NT2/D1 (cell line): ENCODE results near the gene PARD3.

Experiments used
- DNase-seq: peaks from one replicate; pipeline ENCODE4 v3.0.0-alpha.2; 2011; ENCODE audit warnings: low read depth, low spot score
- H3K27me3 ChIP-seq: 2 replicates; pipeline ENCODE4 v1.6.0; 2011; ENCODE audit warnings: mild to moderate bottlenecking; ENCODE audit not compliant: insufficient read length, insufficient read depth
- H3K36me3 ChIP-seq: 2 replicates; pipeline ENCODE4 v1.6.1; 2011; ENCODE audit warnings: mild to moderate bottlenecking, low read length, mixed read lengths; ENCODE audit not compliant: insufficient read depth, insufficient read length
- H3K4me1 ChIP-seq: 2 replicates; pipeline ENCODE4 v1.5.1; 2011; ENCODE audit not compliant: insufficient read depth, insufficient read length
- H3K4me3 ChIP-seq: 2 replicates; pipeline ENCODE4 v1.5.1; 2011; ENCODE audit warnings: low read depth; ENCODE audit not compliant: insufficient read length
- H3K9ac ChIP-seq: 2 replicates; pipeline ENCODE4 v1.6.0; 2011; ENCODE audit warnings: low read depth; ENCODE audit not compliant: insufficient read length
- H3K9me3 ChIP-seq: 2 replicates; pipeline ENCODE4 v1.5.1; 2011; ENCODE audit warnings: mild to moderate bottlenecking, low read length; ENCODE audit not compliant: insufficient read depth
- SUZ12 ChIP-seq: IDR thresholded peaks from 2 replicates; pipeline ENCODE4 v1.6.1; 2011; ENCODE audit not compliant: insufficient read length, insufficient read depth; ENCODE audit errors: extremely low read depth
- YY1 ChIP-seq: IDR thresholded peaks from 2 replicates; pipeline ENCODE4 v1.6.1; 2011; ENCODE audit not compliant: insufficient read length, insufficient read depth
- ZNF274 ChIP-seq: IDR thresholded peaks from 2 replicates; pipeline ENCODE4 v1.6.1; 2011; ENCODE audit warnings: mild to moderate bottlenecking, low read depth, low read length

Gene PARD3

DNA sequence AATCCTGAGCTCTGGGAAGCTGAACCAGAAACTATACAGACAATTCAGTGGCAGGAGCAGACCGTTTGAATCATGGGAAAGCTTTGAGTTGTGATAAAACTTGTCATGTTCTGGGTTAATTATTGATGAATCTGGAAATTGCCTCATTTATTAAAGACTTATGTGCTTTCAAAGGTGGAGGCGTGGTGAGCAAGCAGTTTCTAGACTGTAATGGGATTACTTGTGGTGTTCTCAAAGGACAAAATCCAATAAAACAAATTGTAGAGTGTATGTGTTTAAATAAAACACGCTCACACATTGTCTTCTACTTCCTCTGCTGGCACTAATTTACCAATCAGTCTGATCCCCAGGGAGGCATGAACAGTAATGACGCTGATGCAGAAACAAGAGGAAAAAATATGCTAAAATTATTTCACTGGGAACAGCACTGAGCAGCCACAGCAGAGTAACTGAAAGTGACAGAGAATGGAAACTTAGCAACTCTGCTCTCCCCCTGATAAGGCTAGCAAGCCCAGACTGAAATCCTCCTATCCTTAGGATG lies 25.1 kb downstream of the PARD3 start:
- Histone ChIP-seq H3K36me3 (no peaks in the 10 kb centered on the region), H3K27me3 (no peaks in the 10 kb centered on the region), H3K4me1 (no peaks in the 10 kb centered on the region), H3K4me3 (no peak overlapping the region), H3K9ac (no peak overlapping the region), H3K9me3 (no peaks in the 10 kb centered on the region)
- no peak for DNase-seq
- TF ChIP-seq YY1 (no peak), ZNF274 (no peak), SUZ12 (no peak)

DNA sequence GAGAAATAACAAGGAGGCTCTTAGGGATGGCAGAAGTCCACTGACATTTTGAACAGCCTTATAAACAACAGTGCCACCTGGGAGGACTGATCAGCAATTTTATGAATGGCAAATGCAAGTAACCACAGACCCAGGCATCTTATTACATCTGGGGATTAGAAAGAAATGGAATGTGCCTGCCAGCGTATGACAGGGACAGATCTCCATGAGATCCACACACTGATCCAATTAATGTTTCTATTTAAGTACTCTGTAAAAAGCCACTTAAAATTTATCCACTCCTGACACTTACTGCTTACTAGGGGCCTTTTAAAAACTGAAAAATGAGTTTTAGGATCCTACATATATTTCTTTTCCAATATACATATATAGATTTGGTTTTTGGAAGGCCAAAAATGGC lies 28.6 kb downstream of the PARD3 start:
- H3K9ac ChIP-seq, result no peak overlapping the region
- H3K27me3 ChIP-seq, result no peaks in the 10 kb centered on the region
- H3K36me3 ChIP-seq, result no peaks in the 10 kb centered on the region
- H3K4me3 ChIP-seq, result no peak overlapping the region
- no peaks in the 10 kb centered on the region for H3K9me3 ChIP-seq
- no peaks in the 10 kb centered on the region for H3K4me1 ChIP-seq
- DNase-seq, result no peak
- no peak for TF ChIP-seq ZNF274
- no peak for TF ChIP-seq SUZ12
- TF ChIP-seq YY1, result no peak

DNA sequence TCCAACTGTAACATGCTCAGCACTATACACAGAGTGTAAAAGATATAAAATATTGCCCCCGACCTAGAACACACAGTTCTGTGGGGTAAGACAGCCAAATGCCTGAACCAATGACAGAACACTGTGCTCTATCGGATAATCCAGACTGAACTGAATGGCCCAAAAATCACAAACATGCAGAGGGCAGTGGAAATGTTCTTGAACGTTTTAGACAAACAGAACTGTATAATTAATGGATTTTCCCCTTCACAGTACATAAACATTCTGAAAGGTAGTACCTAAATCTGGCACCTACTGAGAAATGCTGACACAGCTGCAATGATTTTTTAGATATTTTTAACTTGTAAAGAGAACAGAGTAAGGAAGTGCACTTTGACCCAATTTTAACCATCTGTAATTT lies 33.4 kb downstream of the PARD3 start:
- Histone ChIP-seq H3K9me3 (no peaks in the 10 kb centered on the region), H3K27me3 (no peaks in the 10 kb centered on the region), H3K4me3 (no peak overlapping the region), H3K9ac (no peak overlapping the region), H3K36me3 (no peaks in the 10 kb centered on the region), H3K4me1 (peaks cover 2% of the 10 kb centered on the region)
- TF ChIP-seq YY1 (no peak), SUZ12 (no peak), ZNF274 (no peak)
- DNase-seq, result no peak

DNA sequence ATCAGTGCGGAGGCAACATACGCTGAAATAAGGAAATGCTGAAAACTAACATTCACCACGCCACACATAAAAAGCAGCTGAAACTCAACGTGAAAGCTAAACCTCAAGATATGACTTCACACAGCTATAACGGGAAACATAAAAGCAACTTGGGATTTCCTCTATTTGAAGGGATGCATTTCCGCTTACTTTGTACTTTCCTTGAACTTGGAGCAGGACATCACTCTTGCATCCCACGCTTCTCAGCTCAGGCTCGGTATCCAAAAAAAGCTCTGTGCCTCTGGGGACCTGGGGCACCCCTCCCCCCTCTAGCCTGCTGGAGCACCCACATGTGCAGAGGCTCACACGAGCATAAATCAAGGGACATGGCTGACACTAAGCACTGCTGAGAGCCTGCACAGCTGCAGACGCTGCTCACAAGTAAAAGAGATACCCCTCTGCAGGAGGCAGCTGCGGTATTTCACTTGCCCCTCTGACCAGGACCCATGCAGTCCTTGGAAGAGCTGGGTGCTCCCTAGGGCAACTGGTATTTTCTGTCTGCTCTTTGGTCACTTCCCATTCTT lies 34.2 kb downstream of the PARD3 start:
- TF ChIP-seq SUZ12, result no peak
- TF ChIP-seq YY1, result no peak
- no peak for TF ChIP-seq ZNF274
- H3K9ac ChIP-seq, result peak overlapping the region; percentile 10
- H3K9me3 ChIP-seq, result no peaks in the 10 kb centered on the region
- no peak overlapping the region for H3K4me3 ChIP-seq
- no peaks in the 10 kb centered on the region for H3K27me3 ChIP-seq
- no peaks in the 10 kb centered on the region for H3K36me3 ChIP-seq
- no peak for DNase-seq
- H3K4me1 ChIP-seq, result peaks cover 2% of the 10 kb centered on the region

DNA sequence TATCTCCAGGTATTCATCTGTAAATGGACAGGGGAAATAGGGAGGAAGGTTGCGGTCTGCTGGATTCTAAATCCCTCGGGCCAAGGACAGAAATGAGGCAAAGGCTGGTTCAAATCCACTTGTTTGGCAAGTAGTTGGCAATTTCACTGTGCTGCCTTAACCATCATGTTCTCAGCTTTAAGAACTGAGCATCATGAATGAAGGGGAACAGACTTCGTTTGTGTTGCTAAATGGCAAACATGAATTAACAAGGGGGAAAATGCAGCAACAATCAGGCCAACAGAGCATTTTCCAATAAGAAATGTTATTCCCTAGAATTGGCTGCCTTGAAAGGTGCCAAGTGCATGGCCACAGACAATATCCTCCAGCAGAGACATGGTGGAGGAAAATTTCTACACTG lies 36.9 kb downstream of the PARD3 start:
- no peak for DNase-seq
- TF ChIP-seq YY1 (no peak), ZNF274 (no peak), SUZ12 (no peak)
- Histone ChIP-seq H3K27me3 (no peaks in the 10 kb centered on the region), H3K4me1 (peaks cover 2% of the 10 kb centered on the region), H3K4me3 (no peak overlapping the region), H3K9ac (no peak overlapping the region), H3K36me3 (no peaks in the 10 kb centered on the region), H3K9me3 (no peaks in the 10 kb centered on the region)

DNA sequence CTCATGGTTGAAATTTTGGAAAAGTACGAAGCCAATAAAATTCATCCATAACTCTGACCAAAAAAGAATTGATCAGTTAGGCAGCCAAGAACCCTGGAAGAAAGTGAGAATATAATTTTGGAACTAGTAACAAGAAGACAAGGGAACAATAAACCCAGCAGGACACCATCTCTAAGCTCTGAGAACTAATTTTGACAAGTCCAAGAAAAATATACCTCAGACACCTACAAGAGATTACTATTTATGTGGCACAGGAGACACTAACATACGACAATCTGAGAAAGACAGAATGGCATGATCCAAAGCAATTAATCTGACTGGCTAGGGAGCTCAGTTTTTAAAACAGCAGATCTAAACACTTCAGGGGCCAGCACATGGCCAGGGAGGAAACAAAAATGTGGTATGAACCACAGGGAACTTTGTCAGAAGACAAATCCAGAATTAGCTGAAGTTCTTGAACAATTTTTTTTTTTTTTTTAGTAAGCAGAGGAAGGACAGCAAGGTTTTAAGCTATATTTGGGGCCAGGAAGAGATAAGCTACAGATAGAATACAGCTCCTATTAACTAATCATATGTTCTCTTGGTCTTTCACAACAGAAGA lies 38.9 kb downstream of the PARD3 start:
- no peaks in the 10 kb centered on the region for H3K9me3 ChIP-seq
- H3K36me3 ChIP-seq, result no peaks in the 10 kb centered on the region
- DNase-seq, result no peak
- H3K9ac ChIP-seq, result no peak overlapping the region
- H3K27me3 ChIP-seq, result no peaks in the 10 kb centered on the region
- H3K4me3 ChIP-seq, result no peak overlapping the region
- no peak for TF ChIP-seq ZNF274
- TF ChIP-seq SUZ12, result no peak
- no peak for TF ChIP-seq YY1
- peaks cover 2% of the 10 kb centered on the region for H3K4me1 ChIP-seq

DNA sequence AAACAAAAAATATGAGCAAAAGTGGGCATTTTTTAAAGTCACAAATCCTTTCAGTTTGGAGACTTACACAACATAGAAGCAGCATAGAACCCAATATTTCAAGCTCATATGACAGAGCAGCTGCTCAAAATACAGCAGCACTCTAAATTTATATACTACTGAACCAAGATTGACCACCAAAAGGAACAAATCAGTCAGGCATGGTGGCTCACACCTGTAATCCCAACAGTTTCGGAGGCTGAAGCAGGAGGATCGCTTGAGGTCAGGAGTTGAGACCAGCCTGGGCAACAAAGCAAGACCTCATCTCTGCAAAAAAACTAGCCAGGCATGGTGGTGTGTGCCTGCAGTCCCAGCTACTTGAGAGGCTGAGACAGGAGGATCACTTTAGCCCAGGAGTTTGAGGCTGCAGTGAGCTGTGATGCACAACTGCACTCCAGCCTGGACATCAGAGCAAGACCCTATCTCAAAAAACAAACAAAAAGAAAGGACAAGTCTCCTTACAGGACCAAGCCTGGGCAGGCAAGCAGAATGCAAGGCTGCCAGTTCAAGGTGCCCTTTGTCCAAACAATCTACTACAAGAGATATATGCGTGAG lies 40.0 kb downstream of the PARD3 start:
- Histone ChIP-seq H3K9ac (no peak overlapping the region), H3K27me3 (no peaks in the 10 kb centered on the region), H3K9me3 (no peaks in the 10 kb centered on the region), H3K4me1 (peaks cover 2% of the 10 kb centered on the region), H3K4me3 (no peak overlapping the region), H3K36me3 (no peaks in the 10 kb centered on the region)
- TF ChIP-seq SUZ12 (no peak), YY1 (no peak), ZNF274 (no peak)
- DNase-seq, result no peak
